Thyroid gland (tissue), 4 donors: ENCODE measurements around the gene ADARB2.

Source experiments
- POLR2A ChIP-seq, 2 donors: fragments of 450-650 bp; IDR thresholded peaks; one replicate each; pipeline ENCODE4 v1.6.1; 2017; ENCODE audit warnings: antibody characterized with exemption in 2 of 2, mild to moderate bottlenecking in 2 of 2, moderate library complexity in 1 of 2
- TF ChIP-seq, protein P1 (sequence below), 6 experiments: fragments of 200-600 bp in 3 of 6; fragments of 450-650 bp in 3 of 6; sonication (generic) in 3 of 6; IDR thresholded peaks; one replicate each; pipeline ENCODE4 v1.5.1; 2016 to 2019; ENCODE audit warnings: antibody characterized with exemption in 6 of 6, mild to moderate bottlenecking in 2 of 6, inconsistent platforms in 1 of 6, moderate library complexity in 1 of 6

DNA sequence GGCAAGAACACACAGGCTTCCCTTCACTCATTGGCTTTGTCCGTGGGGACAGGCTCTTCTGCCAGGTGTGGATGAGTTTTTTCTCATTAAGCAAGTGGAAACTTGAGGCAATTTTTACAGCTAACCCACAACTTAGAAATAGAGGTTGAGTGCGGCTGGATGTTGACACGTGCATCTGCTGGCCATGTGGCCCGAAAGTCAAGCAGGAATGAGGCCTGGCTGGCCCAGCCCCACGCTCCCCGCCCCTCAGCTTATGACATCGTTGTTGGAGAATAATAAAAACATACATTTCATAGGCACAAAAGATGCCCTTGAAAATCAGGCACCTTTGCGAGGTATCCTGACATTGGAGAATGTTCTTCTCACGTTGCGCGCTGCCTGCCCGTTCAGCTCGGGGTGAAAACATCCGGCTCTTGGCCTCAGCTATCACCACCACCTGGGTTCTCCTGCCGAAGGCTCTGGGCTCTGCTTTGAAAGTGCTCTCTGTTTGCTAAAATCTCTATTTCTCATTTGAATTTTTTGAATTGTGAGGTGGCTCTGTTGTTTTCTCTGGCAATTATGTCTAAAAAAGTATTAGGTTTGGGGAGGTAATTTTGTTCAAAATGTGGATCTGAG, 370.4 kb downstream of the ADARB2 start:
- TF ChIP-seq, protein P1, sequence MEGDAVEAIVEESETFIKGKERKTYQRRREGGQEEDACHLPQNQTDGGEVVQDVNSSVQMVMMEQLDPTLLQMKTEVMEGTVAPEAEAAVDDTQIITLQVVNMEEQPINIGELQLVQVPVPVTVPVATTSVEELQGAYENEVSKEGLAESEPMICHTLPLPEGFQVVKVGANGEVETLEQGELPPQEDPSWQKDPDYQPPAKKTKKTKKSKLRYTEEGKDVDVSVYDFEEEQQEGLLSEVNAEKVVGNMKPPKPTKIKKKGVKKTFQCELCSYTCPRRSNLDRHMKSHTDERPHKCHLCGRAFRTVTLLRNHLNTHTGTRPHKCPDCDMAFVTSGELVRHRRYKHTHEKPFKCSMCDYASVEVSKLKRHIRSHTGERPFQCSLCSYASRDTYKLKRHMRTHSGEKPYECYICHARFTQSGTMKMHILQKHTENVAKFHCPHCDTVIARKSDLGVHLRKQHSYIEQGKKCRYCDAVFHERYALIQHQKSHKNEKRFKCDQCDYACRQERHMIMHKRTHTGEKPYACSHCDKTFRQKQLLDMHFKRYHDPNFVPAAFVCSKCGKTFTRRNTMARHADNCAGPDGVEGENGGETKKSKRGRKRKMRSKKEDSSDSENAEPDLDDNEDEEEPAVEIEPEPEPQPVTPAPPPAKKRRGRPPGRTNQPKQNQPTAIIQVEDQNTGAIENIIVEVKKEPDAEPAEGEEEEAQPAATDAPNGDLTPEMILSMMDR (IDR thresholded peaks at IDR 0.05), result no peak
- TF ChIP-seq POLR2A (IDR thresholded peaks at IDR 0.05), result no peak
